NCI-H446 treated with DMSO at 0.1 percent for 48 hours (cell line): ENCODE measurements around the gene HRH3.

Source experiments
- DNase-seq: peaks from one replicate; lab custom pipeline; 2025; lab: John Stamatoyannopoulos, UW

HRH3 gene

DNA sequence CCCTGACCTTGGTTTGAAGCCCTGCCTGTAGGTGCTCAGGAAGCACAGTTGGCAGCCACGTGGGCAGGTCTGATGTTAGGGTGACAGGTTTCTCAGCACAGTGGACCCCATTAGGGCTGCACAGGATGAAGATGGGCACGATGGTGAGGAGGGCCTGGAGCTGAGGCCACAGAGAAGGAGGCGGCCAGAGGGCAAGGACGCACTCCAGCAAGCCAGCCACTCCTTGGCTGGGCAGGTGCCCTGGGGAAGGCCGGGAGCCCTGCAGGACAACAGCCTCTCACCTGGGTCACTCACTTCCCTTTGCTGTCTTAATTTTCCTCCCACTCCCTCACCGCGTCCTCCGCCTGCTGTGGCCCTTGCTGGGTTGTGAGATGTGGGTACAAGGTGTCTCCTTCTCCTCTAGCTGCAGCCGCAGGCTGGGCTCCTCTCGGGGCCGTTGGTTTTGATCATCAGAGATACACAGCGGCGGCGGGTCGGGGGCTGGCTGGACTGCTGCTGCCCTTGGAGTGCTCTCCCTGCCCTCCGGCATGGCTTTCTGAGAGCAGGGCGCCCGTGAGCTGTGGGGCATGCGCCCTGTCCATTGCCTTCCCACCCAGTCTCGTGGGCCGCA lies 23.9 kb upstream of the HRH3 start:
- DNase-seq = no peak

DNA sequence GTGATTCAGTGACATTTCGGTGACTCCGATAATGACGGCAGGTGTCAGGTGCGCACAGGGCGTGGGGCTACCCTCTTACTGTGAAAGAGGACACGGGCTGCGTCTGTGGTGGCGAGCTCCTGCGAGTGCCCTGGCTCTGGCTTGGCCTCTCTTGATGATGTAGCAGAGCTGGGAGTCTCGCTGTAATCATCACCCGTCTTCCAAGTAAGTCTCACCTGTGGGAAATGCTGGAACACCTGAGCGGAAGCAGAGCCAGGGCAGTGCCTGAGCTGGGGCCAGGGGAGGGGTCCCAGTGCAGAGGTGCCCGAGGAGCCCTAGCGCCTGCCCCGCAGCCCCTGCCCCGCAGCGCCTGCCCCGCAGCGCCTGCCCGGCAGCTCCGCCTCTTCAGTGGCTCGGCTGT lies 23.0 kb upstream of the HRH3 start:
- no peak for DNase-seq

DNA sequence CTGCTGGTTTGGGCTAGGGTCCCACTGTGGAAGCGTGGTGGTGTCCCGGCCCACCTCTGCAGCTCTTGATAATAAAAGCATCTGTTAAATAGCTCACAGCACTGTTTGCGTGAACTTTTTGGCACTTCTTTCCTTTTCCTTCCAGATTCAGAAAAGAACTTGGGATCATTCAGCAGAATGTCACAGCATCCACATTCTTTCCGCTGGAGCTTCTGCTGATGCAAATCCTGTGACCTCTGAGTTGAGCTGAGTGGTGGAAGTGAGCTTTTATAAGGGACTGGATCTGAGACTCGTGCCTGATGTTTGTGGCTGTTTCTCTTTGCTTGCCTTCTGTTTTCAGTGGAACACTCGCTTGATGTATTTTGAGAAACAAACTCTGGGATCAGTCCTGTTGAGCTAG lies 22.1 kb upstream of the HRH3 start:
- no peak for DNase-seq

DNA sequence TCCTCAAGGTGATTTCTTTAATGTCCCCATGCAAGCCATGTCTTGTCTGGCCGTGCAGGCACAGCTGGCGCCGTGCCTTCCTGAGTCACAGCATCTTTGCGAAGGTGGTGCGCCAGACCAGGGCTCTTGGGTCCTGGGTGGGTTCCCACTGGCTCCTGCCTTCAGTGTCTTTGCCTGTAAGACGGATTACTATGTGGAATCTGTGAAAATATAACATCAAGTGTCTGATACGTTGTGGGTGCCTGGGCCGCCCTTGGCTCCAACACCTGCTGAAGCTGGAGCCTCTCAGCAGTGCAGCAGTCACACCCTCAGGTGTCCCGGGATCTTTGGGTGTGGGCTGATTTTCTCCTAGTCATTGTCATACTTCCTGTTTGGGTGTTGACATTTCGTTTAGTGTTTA lies 21.4 kb upstream of the HRH3 start:
- no peak for DNase-seq

DNA sequence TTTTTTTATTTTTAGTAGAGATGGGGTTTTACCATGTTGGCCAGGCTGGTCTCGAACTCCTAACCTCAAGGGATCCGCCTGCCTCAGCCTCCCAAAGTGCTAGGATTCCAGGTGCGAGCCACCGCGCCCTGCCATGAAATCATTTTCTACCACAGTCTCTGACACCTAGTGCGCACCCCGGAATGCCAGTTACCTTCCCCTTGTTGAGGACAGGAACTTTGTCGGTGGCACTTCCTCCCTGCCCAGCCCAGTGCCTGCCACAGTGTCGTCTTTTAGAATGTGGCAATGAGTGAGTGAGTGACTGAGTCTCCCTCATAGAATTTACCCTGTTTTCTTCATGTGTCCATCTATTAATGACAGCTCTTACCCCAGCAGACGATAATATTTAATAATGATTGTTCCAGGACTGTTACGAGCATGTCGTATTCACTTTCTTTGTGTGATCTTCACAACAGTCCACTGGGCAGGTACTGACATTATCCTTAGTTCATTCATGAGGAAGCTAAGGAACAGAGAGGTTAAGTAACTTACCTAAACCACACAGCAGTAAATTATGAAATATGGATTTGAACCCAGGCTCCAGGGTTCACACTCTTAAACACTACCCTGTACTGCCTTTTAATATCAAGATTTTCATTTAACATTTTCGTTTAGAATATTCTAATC lies 20.1 kb upstream of the HRH3 start:
- DNase-seq = no peak

DNA sequence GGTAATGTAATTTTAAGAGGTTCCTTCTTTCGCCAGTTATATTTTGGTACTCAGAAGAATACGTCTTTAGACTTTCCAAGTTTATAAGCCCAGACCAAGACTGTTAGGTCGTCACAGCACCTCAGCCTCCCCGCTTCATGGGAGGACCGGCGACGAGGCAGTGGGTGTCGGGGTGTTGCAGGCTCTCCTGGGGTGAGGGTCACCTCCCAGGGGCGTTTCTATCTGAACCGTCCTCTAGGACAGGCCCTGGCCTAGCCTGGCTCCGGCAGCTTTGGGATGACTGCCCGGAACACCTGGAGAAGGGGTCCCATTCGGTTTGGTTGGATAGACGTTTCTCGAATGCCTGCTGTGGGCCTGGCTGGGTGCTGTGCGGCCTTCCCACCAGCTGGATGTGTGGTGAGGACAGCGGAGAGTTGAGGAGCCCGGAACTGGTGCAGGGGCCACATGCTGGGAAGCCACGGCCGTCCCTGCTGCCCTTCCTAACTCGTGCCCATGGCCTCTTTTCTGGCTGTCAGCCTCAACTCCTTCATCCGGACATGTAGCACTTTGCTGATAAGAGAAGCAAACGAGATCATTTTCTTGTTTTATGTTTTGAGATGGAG lies 19.3 kb upstream of the HRH3 start:
- DNase-seq = no peak

DNA sequence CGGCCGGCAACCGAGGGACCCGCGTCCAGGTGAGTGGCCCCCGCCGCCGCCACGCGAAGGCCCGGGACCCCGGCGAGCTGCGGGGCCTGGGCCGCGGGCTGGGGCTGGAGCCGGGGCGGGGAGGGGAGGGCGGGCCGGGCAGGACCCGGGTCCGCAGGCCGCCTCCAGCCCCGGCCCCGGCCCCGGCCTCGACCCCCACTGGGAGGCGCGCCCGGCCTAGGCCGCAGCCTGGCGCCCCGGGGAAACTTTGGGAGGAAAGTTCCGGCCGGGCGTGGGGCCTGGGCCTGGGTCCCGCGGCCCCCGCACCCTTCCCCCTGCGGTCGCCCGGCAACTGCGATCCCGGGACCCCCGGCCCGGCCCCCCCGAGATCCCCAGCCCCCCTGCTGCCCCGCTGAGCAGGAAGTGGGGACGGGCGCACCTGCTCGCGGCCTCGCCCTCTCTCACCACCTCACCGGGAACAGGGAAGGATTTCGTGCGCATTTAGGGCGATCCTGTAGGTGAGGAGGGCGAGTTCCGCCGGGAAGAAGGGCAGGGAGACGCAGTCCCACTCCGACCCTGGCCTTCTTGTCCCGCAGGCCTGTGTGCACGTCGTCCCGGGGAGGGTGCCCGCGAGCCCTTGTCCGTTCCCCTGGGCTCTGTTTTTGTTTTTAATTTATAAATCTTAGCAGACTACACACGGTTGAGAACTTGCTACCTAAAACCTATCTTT lies 18.6 kb upstream of the HRH3 start:
- no peak for DNase-seq

DNA sequence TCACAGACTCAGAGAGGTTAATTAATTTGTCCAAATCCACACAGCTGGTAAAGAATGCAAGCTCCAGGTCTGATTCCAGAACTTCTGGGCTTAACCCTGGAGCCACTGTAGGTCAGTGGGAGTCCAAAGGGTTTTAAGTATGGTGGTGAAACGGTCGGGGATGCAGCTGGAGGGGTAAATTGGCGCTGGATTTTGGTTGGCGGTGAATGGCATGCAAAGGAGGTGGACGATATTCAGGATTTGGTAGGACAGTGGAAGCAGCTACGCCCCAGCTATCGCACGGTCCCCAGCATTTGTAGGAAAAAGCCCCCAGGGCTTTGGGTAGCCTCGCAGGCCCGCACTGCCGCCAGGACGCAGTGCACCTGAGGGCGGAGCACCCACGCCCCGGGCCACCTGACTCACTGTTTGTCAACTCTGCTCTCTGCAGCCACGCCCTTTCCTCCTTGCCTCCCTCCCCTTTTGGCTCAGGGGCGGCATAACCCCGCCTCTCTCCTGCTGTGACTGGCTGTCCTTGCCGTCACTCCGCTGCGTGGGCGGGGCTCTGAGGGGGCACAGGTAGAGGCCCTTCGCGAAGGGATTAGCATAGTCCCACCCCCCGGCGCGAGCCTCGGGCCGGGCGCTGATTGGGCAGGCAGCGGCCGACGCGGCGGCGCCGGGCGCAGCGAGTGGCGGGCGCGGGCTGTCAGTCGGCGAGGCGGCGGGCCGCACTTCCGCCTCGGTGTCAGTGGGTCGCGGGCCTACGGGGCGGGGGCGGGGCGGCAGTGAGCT lies 17.9 kb upstream of the HRH3 start, which contains the start of gene OSBPL2:
TSS of gene OSBPL2 (plus strand) at position 721 of the 768 bp plus-strand sequence. CDS start 17,664 bp downstream, outside the sequence.
- peak; percentile 91 for DNase-seq

DNA sequence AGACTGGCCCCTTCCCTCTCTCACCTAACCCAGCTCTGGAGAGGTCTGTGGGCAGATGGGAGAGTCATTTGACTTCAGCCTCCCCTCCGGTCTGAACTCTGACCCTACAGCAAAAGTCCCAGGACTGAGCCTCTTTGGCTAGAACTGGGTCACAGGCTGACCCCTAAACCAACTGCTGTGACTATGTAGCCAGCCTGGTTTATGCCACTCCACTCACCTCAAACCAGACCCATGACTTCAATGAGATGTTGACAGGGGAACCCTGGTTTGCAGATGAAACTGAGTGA lies 17.4 kb upstream of the HRH3 start:
- DNase-seq = no peak

DNA sequence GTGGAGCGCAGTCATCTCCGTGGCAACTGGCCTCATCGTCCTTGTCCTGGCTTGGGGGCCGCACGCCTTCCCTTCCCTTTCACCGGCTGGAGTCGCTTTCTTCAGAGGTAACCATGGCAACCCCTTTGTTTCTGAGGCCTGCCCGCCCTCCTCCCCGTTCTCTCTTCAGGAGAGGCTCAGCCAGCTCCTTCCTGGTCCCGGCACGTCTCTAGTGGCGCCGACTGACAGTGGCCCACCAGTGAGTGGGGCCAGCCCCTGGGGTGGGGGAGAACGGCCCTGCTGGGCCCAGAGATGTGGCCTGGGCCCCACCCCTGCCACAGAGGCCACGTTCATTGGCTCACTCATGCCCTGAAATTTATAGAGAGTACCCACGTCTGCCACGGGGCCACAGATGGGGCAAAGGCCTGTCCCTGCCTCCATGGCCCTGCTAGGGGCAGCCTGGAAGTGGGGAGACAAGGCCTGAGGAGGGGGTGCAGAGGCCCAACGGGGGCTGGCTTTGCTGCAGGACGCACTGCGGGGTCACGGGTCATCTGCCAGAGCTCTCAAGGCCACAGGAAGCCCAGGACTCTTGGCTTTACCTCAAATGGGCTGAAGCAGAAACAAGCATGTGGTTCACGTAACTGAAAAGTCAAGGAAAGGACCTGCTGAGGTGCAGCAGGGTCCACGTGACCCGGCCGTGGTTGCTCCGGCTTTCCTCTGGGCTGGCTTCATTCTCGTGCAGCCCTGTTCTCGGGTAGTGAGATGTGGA lies 16.9 kb upstream of the HRH3 start:
- DNase-seq = no peak

DNA sequence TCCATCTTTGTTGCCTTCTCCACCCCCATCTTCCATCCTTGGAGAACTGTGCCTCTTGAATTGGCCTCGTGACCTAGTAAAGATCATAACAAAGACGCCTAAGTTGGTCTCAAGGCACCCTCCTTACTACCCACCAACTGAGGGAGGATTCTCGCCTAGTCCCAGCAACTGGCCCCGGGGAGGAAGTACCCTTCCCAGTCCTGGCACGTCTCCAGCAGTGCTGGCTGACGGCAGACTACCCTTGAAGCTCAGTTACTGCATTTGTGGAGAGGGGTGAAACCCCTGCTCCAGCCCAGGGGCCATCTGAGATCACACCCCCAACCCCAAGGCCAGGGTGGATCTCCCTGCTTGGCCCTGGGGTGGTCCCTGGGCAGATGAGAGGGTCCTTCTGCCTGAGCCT lies 16.1 kb upstream of the HRH3 start:
- DNase-seq = no peak

DNA sequence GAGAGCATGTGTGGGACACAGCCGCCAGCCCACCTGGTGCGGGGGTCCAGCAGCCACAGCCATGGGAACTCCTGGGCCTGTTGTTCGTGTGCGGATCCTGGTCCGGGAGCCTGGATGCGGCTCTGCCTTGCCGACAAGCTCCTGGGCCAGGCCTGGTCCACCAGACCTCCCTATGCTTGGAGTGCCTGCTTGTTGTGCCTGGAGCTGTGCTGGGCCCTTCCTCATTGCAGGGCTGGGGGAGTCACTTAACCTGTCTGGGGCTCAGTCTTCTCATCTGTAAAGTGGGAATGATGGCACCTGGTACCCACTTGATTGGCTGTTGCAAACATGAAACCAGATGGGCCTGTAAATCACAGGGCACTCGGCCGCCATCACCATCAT lies 15.7 kb upstream of the HRH3 start:
- no peak for DNase-seq

DNA sequence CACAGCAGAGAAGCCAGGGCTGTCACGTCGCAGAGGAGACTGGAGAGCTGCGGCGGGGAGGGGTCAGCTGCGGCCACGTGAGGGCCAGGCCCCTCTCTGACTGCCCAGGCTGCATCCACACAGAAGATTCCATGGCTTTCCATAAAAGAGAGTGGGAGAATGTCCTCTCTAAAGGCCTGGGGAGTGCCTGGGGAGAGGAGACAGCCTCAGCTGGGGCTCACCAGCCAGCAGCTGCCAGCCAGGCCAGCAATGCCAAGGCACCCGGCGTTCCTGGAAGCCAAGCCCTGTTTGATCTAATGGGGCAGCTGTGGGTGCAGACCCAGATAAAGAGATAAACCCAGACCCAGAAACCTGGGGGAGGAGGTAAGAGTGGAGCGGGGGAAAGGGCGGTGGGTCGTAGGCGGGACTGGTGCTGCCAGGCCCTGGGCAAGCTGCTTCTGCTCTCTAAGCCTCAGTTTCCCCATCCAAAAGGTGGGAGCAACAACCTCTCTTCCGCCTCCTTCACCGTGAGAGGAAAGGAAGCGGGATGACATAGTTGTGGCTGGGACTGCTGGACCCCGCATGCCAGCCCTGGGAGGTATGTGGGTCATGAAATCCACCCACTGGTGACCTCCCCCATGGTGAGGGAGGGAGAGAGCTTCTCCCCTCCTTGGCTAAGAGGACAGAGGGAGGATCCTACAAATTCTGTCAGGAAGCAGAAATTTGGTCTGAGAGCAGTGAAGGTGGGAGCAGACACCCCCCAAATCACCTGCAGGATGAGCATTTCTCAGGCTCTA lies 15.1 kb upstream of the HRH3 start:
- no peak for DNase-seq

DNA sequence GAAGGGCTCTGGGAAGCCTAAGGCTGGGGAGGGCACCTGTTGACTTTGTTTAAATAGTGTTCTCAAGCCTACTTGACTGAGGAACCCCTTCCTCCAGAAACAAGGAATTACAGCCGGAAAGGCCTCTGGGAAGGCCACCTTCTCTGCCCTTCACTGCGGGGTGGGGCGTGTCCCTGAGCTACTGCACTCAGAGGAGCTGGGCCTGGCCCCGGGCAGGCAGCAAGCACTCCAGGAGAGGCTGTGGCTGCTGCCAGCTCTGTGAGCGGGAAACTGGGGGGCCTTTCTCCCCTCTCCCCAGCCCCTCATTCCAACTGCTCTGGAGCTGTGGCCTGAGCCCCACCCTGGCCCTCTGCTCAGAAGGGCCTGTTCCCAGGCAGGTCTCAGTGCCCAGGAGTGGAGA lies 14.3 kb upstream of the HRH3 start:
- no peak for DNase-seq

DNA sequence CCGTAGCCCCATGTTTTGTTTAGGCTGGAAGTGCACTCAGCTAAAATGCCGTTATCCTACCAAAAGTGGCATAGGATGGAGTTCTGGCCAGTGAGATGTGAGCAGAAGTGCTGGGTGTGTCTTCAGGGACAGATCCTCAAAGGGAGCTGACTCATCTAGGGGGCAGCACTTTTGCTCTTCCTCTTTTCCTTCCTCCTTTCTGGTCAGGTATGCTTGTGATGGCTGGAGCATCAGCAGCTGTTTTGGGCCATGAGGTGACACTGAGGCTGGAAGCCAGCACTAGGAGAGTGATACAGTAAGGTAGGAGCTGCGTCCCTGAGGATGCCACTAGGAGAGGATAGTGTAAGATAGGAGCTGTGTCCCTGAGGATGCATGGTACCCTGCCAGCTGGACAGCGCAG lies 13.6 kb upstream of the HRH3 start:
- DNase-seq = no peak

DNA sequence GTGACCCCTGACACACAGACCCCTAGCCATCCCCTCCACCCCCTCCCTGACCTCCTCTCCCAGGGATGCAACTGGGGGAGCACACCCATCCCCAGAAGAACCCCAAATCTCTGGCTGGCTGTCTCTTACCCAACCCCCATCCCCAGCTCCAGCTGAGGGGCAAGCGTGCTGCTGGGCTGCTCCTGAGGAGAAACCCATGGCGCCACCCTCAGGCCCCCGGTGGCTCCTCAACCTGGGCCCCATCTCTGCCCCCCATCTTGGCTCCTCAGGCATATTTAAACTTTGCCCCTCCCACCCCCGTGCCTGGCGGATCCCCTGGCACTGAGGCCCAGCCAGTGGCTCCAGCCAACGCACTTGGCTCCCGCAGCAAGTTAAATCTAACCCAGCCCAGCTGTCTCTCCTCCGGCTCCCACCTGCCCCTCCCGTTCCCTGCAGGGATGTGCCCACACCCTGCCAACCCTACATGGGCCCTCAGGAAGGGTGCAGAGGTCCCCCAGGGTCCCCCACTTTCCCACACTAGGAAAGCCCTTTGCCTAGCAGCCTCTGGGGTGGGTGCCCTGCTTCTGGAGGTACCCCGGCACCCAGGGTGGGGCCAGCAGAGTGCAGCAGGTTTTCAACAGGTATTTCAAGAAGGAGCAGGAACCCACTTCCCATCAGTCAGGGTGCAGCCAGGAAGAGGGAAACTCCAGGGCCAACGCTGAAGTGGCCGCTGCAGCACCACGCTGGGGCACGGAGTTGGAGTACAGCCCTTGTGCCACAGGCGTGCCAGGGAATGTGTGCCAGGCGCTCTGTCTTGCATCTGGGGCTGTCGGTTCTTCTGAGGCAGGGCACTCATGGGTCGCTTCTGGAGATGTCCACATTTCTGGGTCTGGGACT lies 12.9 kb upstream of the HRH3 start:
- peak; percentile 57 for DNase-seq

DNA sequence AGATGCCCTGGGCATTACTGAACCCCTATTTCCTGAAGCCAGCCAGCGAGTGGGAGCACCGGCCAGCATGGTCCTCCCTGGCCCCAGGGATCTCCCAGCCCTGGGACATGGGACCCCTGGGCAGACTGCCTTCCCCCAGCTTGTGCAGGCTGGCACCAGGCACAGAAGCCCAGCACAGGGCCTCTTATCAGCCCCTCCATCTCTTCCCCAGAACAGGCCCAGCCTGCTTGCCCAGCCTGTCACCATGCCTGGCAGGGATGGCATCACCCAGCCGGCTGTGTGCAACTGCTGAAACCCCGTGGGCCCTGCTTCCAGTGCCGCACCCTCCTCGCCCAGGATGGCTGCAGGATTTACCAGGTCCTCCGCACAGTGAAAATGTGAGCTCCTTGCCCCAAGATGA lies 12.1 kb upstream of the HRH3 start:
- no peak for DNase-seq

DNA sequence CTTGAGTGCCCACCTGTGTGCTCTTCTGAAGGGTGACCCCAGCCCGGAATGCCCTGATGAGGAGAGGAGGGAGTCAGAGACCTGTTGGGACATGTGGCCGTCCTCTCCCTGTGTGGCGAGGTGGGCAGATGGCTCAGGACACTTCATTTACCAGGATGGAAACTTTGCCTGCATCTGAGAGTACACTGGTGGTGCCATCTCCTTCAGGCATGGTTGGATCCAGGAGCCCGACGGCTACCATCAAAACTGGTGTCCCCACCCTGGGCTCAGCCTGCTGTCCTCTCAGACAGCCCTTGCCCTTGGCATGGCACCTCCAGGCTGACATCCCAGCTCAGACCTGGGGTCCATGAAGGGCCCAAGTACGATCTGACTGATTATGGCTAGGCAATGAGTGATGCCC lies 11.2 kb upstream of the HRH3 start:
- DNase-seq = no peak

DNA sequence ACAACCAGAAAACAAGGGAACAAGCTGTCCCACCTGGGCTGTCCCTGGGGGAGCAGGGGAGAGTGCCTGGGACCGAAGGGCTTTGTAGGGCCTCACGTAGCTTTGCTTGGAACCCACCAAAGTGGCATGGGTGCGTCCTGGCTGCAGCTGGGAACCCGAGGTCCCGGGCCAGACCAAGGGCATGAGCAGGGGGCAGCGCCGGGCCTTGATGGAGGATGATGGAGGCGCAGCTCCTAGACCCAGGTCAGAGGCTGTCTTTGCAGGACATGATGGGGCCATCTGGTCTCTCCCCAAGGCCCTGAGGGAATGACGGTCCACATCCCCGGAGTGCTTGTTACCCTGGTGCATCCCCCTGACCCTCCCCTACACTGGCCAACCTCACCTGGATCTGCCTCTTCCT lies 10.6 kb upstream of the HRH3 start:
- DNase-seq = no peak

DNA sequence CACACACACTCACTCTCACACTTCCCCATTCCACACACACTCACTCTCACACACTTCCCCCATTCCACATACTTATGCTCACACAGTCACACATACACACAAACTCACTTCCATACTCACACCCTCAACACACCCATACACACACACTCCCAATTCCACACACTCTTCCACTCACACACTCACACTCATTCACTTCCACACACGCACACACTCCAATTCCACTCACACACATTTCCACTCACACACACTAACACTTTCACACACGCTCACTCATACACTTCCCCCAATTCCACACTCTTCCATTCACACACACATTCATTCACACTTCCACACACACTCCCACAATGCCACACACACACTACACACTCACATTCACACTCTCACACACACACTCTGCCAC lies 10.2 kb upstream of the HRH3 start:
- DNase-seq = no peak
